Hypothalamus (tissue), 51 donors: Measurements from ENCODE around the gene KAT6B.

ENCODE experiments used
- DNase-seq, 51 donors: peaks; one replicate each; lab custom pipeline; 2025; lab: John Stamatoyannopoulos, UW

The KAT6B gene

DNA sequence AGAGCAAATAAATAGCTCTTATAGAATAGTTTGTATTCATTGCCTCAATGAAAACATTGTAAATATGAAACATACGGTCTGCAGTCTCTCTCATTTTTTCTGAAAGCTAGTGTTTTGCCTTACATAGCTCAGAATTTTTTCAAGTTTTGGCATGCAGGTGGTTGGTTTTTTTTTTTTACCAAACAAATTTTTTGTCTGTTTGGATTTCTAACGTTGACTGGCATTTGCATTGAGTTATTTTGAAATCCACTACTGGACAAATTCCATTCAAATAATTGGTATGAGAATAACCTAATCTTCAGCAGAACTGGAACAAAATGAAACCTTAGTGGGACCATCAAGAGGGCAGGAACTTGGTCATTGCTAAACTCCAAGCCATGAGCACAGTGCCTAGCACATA, 177.5 kb downstream of the KAT6B start:
- no peak for DNase-seq

DNA sequence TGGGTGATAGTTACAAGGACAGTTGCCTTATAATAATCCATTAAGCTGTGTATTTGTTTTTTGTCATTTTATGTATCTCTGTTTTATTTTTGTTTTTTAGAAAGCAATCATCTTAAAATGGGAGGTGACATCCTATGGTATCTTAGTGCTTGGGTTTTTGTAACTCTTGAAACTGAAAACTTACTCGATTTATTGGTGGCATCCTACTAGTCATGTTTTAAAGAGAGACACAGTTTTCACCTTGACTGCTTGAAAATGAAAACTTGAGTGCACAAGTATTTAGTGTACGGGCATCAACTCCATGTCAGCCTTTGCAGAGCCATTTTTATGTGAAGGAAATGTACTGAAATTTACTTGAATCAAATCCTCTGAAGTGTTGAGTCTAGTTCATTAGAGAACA, 181.2 kb downstream of the KAT6B start:
- no peak for DNase-seq

DNA sequence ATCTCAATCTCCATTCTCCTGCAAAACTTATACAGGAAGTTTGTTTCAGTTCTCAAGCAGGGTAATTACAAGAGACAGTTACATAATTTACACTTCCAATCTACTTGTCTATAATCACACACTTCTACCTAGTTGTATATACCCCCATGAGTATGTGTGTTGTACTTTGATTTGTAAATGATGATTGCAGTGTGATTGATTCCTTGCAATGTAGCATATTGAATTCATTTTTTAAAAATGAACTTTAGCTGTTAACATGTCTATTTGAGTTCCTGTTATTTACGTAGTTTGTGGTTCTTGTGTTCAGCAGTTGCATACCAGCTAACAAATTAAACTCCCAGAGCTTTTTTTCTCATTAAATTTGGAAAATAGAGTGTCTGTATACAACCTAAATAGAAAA, 182.6 kb downstream of the KAT6B start:
- no peak for DNase-seq

DNA sequence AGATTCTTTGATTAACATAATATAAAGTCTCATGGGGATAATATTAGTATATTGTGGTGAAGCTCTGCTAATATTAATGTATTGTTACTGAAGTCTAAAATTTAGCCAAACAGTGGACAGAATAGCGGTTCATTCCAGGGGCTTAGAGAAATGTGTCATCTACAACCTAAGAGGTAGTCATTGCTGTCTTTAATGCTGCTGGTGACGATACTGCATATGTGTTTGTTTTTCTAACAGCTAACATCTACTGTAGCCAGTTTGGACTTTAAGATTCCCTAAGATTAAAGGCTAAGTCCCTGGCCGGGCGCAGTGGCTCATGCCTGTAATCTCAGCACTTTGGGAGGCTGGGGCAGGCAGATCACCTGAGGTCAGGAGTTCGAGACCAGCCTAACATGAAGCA, 183.0 kb downstream of the KAT6B start:
- no peak for DNase-seq

DNA sequence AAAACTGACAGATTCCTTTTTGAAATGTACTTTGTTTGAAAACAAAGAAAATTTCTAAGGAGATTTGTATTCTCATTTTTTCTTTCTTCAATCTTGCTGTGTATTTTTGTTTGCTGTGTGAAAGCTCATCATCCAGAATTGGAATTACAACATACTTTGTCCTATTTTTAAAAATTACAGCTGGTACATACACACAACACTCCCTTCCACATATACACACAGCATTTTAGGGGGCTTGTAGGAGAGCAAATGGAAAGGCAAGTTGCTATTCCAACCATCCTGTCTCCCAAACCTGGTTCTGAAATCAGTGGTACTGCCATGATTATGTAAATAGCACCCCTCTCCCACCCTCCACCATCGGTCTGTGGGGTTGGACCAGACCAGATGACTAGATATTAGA, 184.0 kb downstream of the KAT6B start:
- DNase-seq: no peak

DNA sequence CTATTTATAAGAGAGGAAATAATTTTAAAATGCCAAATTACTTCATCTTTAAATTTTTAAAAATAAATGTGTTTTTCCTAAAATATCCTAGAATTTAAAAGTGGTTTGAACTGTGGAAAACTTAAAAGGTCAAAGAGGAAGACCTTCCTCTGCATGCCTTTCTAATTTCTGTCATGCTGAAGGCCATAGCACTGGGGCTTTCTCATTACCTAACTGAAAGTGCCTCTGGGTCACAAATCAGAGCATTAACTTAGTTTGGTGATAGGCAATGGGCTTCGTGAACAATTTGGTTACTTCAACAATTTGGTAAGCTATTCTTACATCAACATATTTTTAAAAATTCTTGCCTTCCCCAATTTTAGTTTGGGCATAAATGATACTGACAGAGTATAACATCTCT, 184.8 kb downstream of the KAT6B start:
- no peak for DNase-seq

DNA sequence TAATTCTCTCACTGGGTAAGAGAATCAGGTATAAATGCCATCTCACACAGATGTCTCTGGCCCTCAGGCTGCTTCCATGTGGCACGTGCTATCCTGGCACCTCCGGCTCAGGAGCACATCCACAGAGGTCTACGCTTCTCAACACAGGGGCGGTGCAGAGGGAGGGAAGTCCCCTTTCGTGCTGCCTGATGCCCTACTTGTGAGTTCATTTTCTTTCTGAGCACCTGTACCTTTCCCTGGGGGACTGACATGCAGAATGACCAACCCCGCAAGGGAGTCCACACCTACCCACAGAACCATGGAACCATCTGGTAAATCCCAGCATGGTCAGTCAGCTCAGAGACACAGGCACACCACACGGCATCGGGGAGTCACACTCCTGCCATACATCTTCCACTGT, 186.1 kb downstream of the KAT6B start:
- no peak for DNase-seq

DNA sequence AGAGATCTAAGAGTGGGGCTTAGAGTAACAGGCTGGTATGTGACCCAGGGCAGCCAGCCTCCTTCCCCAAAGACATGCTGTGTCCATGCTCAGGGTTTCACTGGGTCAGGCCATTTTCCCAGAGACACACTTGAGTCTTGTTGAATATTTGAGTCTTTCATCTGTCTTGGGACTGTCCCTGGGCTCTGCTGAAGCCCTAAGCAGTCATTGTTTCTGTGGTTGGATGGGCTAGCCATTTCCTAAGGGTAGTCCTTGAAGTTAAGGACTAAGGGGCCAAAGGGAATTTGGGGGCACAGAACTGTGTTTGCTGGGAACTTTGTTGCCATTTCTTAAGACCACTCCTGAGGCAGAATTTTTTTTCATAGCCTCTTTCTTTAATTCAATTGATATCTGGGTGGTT, 186.6 kb downstream of the KAT6B start:
- DNase-seq: no peak

DNA sequence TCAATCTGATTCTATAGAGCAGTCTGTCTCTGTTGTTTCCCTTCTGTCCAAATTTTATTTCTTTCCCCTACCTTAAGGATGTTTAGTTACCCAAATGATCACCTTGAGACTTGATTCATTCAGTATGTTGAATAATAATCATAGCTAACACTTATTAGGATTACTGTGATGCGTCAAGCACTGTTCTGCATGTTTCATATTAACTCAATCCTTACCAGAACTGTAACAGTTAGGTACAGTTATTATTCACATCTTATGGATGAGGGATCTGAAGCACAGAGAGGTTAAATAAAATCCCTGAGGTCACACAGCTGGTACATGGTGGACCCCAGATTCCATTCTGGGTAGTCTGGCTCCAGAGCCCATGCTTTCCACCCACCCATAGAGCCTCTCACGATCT, 187.1 kb downstream of the KAT6B start:
- DNase-seq: no peak

DNA sequence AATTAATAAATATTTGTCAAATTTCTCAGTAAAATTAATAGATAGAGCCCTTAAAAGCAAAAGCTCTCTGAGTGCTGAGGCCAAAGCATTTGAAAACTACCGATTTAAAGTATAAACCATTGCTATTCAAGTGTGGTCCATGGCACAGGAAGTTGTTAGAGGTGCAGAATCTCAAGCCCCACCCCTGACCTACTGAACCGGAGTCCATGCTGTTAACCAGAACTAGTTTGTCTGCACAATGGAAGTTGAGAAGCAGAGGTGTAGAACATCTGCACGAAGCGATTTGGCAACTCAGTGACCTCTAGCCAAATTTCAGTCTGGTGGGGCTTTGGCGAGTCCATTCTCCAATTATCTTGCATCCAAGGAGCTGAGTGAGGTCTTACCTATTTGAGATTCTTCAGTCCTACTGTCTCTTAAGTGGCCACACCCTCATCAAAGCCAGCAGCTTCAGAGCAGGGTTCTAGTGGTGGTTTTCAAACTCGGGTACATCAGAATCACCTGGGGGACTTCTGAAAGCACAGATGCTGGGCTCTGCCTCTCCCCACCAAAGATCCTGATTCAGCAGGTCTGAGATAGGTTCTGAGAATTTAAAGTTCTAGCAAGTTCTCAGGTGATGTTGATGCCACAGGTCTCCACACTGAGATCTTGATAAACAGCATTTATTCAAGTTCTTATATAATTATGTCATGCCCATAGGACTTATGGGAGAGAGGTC, 188.3 kb downstream of the KAT6B start:
- no peak for DNase-seq

DNA sequence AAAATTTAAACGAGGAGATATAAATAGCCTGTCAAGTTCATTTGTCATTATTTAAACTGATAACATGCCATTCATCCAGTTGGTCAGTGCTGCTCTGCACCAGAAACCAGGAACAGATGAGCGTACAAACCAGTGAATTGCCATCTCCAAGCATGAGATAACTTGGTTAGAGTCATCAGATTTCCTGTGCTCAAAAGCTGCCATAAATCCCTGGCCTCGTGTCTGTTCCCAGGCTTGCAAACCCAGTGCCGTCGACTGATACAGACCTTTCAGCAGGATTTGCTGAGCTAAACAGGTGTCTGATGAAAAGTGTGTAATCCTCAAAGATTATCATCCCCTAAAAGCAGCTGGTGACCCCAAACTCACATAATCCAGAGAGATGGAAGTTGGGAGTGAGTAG, 189.0 kb downstream of the KAT6B start:
- DNase-seq: no peak

DNA sequence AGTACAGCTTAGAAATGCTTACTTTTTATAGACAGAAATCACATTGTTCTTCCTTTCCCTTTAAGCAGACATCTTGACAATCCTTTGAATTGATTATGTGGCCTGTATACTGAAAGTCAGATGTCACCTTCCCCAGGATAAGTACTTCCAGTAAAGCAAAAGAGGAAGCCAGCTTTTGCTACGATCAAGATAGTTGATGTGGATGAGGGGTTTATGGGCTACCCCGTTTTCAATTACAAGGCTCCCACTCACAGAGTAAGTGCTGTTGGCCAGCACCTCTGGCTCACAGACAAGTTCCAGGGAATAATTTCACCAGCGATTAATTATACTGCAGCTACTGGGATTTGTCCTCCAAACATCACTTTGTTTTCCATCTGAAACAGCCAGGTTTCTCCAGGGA, 189.9 kb downstream of the KAT6B start:
- no peak for DNase-seq

DNA sequence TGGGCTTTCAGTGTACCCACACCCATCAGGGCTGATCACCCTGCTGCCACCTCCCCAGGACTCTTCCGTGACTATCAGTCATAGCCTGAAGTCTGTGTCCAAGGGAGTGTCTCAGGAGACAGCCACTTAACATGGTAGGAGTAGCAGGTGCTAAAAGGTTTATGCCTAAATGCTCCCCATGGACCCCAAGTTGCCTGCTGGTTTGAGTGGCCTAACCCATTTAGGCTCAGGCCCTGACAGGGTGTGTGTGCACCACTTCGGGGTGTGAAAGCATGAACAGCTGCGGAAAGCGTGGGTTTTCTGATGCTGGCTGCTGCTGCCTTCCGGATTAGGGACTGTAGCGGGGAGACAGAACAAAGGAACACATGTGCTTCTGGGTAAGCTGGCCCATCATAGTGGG, 191.9 kb downstream of the KAT6B start:
- peak in 2 of 51 donors; percentile 13 to 14 for DNase-seq

DNA sequence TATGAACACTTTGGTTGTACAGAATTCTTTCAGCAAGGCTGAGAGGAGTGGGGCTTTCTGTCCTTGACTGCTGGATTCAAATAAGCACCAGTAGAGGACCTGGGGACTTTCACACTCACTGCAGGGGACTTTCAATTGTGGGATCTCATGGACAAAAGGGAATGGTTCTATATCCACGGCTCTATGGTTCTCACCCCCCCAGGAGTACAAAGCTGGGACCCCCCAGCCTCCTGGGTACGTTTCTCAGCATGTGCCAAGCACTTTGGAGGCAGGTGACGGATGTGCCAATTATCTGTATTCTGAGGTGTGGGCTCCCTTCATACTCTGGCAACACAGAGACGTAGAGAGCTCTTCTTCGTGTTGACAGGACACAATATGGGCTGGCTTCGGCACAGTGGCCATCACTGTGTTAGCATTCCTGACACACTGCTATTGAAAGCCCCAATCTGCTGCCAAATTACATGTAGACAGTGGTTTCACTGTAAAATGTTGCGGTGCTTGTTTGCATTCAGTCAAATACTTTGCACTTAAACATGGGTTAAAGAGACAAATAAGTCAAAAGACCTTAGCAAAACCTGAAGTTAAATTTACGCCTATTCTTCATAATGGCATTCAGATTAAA, 192.4 kb downstream of the KAT6B start:
- DNase-seq: peak in 1 of 51 donors; percentile 48

DNA sequence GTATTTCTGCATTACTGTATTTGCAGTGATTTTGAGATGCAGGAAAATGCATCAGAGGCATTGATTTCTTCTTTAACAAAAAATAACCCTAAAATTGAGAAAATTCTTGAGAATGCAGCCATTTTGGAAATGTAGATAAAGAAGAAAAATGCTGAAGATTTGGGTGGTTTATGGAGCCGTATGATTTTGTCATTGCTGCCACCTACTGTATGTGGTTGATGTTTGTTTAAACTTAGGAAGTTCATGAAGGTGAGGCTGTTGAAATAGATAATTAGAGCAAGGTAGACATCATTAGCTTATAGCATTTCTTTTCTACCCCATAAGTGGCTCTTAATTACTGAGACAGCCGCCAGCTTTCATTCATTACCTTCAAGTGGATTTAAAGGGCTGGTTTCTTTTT, 193.0 kb downstream of the KAT6B start:
- DNase-seq: peak in 1 of 51 donors; percentile 48

DNA sequence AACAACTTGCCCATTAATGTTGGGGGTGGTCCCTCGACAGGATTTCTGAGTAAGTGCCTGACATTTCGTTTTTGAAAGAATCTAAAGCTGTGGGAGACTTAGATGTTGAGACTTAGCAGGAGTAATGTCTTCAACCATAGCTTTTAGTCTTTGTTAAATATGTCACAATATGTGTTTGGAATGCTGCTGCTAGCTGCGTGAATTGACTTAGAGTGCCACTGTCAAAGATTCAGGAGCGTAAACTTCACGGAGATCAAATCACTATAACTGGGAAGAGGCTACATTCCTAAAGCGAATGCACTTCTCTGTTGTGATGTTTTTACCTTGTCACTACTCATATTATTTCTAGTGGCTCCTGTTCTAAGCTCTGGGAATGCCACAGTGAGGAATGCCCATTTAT, 193.8 kb downstream of the KAT6B start:
- no peak for DNase-seq

DNA sequence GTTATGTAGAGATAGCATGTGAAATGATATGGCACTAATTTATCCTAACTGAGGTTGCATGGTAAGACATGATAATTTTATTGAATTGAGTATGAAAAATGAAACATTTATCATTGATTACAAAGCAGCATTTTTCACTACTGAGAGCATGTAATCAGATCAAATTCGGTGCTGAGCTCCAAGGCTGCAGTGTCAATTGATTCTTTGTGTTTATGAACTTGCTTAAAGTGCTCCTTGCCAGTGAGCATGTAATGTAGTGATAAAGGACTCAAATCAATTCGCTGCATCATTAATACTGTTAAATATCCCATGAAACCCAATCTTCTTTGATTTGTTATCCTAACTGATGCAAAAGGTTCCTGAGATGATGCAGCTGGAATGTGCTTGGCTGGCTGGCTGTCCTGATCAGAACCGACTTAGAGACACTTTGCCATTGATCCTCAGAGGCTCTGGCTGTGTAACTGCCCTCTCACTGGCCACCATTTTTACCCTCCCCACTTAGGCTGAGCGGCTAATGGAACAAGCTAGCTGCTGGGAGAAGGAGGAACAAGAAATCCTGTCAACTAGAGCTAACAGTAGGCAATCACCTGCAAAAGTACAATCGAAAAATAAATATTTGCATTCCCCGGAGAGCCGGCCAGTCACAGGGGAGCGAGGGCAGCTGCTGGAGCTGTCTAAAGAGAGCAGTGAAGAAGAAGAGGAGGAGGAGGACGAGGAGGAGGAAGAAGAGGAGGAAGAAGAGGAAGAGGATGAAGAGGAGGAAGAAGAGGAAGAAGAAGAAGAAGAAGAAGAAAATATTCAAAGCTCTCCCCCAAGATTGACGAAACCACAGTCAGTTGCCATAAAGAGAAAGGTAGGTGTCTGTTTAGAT, 195.2 kb downstream of the KAT6B start:
- no peak for DNase-seq

DNA sequence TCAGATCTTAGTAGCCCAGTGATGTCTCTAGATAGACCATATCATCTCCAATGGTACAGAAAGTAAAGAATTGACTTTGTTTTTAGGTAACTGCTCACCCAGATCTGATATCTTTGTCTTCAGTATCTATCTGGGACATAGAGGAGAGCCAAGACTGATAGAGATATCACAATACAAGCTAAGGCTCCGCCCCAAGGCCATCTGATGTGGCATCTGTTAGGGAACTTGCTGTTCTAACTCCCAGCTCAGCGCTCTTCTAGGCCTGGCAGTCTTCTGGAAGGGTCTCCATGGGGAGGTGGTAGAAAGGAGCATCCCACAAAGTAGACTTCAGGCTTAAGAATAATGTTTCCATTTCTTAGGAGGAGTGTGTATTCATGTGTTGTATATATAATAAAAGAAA, 196.7 kb downstream of the KAT6B start:
- no peak for DNase-seq

DNA sequence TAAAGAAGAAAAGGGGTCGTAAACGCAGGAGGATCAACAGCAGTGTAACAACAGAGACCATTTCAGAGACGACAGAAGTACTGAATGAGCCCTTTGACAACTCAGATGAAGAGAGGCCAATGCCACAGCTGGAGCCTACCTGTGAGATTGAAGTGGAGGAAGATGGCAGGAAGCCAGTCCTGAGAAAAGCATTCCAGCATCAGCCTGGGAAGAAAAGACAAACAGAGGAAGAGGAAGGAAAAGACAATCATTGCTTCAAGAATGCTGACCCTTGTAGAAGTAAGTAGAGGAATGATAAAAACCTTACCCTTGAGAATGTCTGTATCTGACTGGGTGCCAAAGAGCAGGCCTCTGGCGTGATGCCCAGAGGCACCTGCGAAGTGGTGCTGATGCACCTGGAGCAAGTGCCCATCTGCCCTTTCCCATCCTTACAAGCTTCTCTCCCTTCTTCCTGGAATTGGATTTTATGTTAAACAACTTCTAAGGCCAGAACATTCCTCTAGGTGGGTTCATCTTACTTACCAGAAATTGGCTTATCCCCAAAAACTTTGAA, 198.6 kb downstream of the KAT6B start:
- no peak for DNase-seq

DNA sequence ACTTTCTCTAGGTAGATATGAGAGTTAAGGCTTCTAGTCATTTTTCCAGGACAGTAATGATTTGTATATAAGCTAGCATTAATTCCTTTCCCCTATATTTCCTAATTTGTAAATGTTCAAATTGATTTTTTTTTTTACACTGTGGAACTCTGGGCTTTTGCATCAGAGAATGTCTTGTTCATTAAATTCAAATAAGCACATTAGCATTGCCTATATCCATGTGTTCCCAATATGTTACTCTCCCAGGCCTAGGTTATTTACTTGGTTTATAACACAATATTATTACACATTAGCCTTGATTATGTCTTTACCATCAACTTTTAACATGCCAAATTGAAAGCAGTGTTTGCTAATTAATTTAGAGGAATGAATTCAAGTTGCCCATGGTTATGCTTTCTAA, 201.6 kb downstream of the KAT6B start:
- no peak for DNase-seq

DNA sequence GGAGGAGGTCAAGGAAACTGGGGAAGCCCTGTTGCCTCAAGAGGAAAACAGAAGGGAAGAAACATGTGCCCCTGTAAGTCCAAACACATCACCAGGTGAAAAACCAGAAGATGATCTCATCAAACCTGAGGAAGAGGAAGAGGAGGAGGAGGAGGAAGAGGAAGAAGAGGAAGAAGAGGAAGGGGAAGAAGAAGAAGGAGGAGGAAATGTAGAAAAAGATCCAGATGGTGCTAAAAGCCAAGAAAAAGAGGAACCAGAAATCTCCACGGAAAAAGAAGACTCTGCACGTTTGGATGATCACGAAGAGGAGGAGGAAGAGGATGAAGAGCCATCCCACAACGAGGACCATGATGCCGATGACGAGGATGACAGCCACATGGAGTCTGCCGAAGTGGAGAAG, 202.3 kb downstream of the KAT6B start:
- no peak for DNase-seq

DNA sequence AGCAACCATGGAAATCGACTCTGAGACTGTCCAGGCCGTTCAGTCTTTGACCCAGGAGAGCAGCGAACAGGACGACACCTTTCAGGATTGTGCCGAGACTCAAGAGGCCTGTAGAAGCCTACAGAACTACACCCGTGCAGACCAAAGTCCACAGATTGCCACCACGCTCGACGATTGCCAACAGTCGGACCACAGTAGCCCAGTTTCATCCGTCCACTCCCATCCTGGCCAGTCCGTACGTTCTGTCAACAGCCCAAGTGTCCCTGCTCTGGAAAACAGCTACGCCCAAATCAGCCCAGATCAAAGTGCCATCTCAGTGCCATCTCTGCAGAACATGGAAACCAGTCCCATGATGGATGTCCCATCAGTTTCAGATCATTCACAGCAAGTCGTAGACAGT, 203.0 kb downstream of the KAT6B start:
- no peak for DNase-seq
